WTC11 (cell line): Measurements from ENCODE around the gene PHIP.

Experiments
- ATF1 ChIP-seq: sonication (generic); formaldehyde crosslinking; IDR thresholded peaks from 2 replicates; pipeline ENCODE4 v1.8.1; 2023; ENCODE audit warnings: mild to moderate bottlenecking, moderate library complexity, missing genetic modification reagents
- CREB1 ChIP-seq: sonication (generic); formaldehyde crosslinking; IDR thresholded peaks from 2 replicates; pipeline ENCODE4 v1.8.0; 2023; ENCODE audit warnings: mild to moderate bottlenecking, missing genetic modification reagents
- CTCF ChIP-seq: fragments of 200-600 bp; IDR thresholded peaks from 2 replicates; pipeline ENCODE4 v1.8.0; 2022; ENCODE audit warnings: antibody characterized with exemption
- ESRRA ChIP-seq: sonication (generic); formaldehyde crosslinking; IDR thresholded peaks from 2 replicates; pipeline ENCODE4 v1.8.1; 2022; ENCODE audit warnings: mild to moderate bottlenecking, missing genetic modification reagents, borderline replicate concordance
- FOXK1 ChIP-seq: sonication (generic); formaldehyde crosslinking; IDR thresholded peaks from 2 replicates; pipeline ENCODE4 v1.8.0; 2022; ENCODE audit warnings: mild to moderate bottlenecking, moderate library complexity, missing genetic modification reagents
- MAX ChIP-seq: sonication (generic); formaldehyde crosslinking; IDR thresholded peaks from 2 replicates; pipeline ENCODE4 v1.8.0; 2022; ENCODE audit warnings: mild to moderate bottlenecking, missing genetic modification reagents
- NR2C2 ChIP-seq: sonication (generic); formaldehyde crosslinking; IDR thresholded peaks from 2 replicates; pipeline ENCODE4 v1.8.0; 2022; ENCODE audit warnings: mild to moderate bottlenecking, missing genetic modification reagents
- ZNF281 ChIP-seq: sonication (generic); formaldehyde crosslinking; IDR thresholded peaks from 2 replicates; pipeline ENCODE4 v1.8.0; 2023; ENCODE audit warnings: mild to moderate bottlenecking, missing genetic modification reagents
- ZNF416 ChIP-seq: fragments of 250-450 bp; sonication (Bioruptor Pico); IDR thresholded peaks from 2 replicates; pipeline ENCODE4 v1.9.0; 2021; ENCODE audit warnings: mild to moderate bottlenecking, inconsistent platforms

GRCh38 chr6:78910010-78910409 lies 168.0 kb downstream of the PHIP start:
- TF ChIP-seq CTCF (no peak), ZNF416 (no peak), ZNF281 (CRISPR knock-in tag) (no peak), MAX (no peak), NR2C2 (CRISPR knock-in tag) (no peak), ESRRA (CRISPR knock-in tag) (no peak), ATF1 (CRISPR knock-in tag) (no peak), FOXK1 (CRISPR knock-in tag) (no peak), CREB1 (CRISPR knock-in tag) (no peak)
